ENCODE data around the gene AKAP10. TPM values are rescaled to one million over a fixed set of nuclear protein-coding genes. Genes with fewer than 3 reads are reported as not detected.
"Not testable (repeated sequence)": the region's sequence is repeated elsewhere in the genome, so short reads cannot be mapped to it uniquely, and the experiment has no call there.

The AKAP10 gene
- polyA plus RNA-seq, 4 donors: 26.3 to 33.4 (median 30.9) TPM

DNA sequence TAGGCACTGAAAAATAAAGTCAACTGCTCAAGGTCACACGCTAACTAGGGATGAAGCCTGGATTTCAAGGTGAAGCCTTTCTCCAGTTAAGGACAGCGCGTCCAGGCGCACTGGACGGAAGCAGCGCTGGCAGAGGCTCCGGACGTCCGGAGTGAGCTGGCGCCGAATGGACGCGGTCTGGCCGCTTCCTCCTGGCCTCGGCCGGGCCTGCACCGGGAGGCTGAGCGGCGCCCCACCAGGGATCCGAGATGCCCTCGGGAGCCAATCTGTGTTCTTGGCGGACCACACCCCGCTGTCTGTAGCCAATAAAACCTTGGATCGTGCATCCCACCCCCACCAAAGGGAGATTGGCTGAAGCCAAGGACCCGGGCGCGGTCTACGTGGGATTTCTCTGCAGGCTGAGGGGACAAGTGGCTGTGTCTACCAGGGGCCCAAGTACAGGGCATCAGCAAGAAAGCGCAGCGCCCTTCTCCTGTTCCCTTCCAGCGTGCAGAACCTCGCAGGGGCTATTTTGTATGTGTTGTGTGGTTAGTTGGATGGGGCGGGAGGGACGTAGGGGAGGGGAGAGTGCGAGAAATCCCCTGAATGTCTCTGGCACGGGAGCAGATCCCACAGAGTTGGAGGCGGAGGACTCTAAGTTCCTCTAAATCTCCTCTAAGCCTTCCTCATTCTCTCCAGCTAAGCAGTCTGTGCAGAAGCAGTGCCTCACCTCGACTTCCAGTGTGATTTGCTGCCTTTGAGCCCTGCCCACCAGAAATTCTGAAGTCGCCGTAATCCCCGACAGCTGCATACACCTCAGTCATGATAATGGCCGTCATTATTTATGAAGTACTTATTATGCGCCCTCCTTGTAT is 2.5 kb upstream of the AKAP10 start:
- no peak for DNase-seq (ENCODE audit: low read depth in 4 of 4, low spot score in 3 of 4)

- no peak for DNase-seq (ENCODE audit: low read depth in 4 of 4, low spot score in 3 of 4)
Measured at GRCh38 chr17:19978805-19979211, 1.2 kb upstream of the AKAP10 start.

DNA sequence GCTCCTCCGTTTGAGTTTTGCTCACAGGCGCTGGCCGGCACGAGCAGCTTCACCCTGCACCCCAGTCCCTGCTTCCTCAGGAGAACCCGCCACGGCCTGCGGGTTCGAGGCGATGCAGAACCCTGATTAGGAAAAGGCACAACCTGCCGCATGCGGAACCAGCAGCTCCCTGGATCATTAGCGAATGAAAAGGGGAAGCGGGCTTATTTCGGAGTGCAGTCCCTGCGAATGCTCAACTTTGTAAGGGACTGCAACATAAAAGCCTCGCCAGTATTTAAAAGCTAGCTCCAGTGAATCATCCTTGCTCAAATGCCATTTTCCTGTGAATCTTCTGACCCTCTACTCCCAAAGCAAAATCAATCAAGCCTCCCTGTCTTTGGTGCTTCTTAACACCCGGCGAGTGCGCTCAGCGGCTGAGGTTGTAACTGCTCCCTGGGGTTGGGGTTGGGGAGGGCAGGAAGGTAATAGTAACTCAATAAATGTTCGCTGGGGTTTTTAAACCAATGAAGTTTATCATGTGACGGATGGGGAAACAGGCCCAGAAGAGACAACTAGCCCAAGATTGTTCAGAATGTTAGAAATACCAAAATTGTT is 678 bp upstream of the AKAP10 start:
- DNase-seq (ENCODE audit: low read depth in 4 of 4, low spot score in 3 of 4): no peak

- no peak for DNase-seq (ENCODE audit: low read depth in 4 of 4, low spot score in 3 of 4)
Measured at GRCh38 chr17:19975601-19976000, 2.0 kb downstream of the AKAP10 start.

DNA sequence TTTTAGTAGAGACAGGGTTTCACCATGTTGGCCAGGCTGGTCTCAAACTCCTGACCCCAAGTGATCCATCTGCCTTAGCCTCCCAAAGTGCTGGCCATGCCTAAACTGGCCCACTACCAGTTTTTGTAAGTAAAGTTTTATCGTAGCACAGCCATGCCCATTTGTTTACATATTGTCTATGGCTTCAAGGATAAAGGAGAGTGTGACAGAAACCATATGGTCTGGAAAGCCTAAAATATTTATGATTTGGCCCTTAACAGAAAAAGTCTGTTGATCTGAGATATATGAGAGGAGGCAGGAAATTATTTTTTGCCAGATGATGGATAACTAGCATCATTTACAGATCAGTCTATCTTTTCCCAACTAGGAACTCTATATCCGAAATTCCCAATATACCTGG is 4.5 kb downstream of the AKAP10 start:
- DNase-seq (ENCODE audit: low read depth in 4 of 4, low spot score in 3 of 4): no peak

GRCh38 chr17:19962954-19963353 is 14.7 kb downstream of the AKAP10 start:
- DNase-seq (ENCODE audit: low read depth in 4 of 4, low spot score in 3 of 4): not testable (repeated sequence)

- DNase-seq (ENCODE audit: low read depth in 4 of 4, low spot score in 3 of 4): no peak
Measured at GRCh38 chr17:19958023-19958422, 19.6 kb downstream of the AKAP10 start.

GRCh38 chr17:19955099-19955498 is 22.5 kb downstream of the AKAP10 start:
- no peak for DNase-seq (ENCODE audit: low read depth in 4 of 4, low spot score in 3 of 4)

DNA sequence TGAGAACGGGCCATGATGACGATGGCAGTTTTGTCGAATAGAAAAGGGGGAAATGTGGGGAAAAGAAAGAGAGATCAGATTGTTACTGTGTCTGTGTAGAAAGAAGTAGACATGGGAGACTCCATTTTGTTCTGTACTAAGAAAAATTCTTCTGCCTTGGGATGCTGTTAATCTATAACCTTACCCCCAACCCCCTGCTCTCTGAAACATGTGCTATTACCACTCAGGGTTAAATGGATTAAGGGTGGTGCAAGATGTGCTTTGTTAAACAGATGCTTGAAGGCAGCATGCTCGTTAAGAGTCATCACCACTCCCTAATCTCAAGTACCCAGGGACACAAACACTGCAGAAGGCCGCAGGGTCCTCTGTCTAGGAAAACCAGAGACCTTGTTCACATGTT is 26.2 kb downstream of the AKAP10 start:
- not testable (repeated sequence) for DNase-seq (ENCODE audit: low read depth in 4 of 4, low spot score in 3 of 4)

- not testable (repeated sequence) for DNase-seq (ENCODE audit: low read depth in 4 of 4, low spot score in 3 of 4)
Measured at GRCh38 chr17:19950624-19951195, 26.9 kb downstream of the AKAP10 start.

- no peak for DNase-seq (ENCODE audit: low read depth in 4 of 4, low spot score in 3 of 4)
Measured at GRCh38 chr17:19948116-19948943, 29.3 kb downstream of the AKAP10 start.

GRCh38 chr17:19946921-19947320 is 30.7 kb downstream of the AKAP10 start:
- DNase-seq (ENCODE audit: low read depth in 4 of 4, low spot score in 3 of 4): no peak

- DNase-seq (ENCODE audit: low read depth in 4 of 4, low spot score in 3 of 4): no peak
Measured at GRCh38 chr17:19945009-19945626, 32.5 kb downstream of the AKAP10 start.

DNA sequence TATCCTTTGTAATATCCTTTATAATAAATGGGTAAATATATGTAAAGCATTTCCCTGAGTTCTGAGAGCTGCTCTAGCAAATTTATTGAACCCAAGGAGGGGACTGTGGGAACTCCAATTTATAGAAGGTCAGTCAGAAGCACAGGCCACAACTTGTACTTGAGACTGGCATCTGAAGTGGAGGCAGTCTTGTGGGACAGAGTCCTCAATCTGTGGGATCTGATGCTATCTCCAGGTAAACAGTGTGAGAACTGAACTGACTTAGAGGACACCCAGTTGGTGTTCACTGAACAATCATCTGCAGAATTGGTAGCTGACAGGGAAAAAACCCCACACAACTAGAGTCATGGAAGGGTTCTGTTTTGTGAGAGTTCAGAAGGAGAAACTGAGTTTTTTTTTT is 34.0 kb downstream of the AKAP10 start:
- no peak for DNase-seq (ENCODE audit: low read depth in 4 of 4, low spot score in 3 of 4)

DNA sequence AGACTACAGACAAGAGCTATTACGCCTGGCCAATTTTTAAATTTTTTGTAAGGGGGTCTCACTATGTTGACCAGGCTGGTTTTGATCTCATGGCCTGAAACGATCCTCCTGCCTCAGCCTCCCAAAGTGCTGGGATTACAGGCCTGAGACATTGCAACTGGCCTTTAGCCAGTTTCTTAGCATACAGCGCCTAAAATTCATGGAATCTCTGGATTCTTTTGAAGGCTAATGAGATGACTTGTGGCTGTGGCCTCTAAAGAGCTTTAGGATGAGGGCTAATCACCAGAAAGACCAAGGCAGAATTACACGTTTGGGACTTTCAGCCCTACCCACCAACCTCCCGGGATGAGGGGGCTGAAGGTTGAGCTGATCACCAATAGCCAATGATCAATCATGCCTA is 34.6 kb downstream of the AKAP10 start:
- DNase-seq (ENCODE audit: low read depth in 4 of 4, low spot score in 3 of 4): no peak

- no peak for DNase-seq (ENCODE audit: low read depth in 4 of 4, low spot score in 3 of 4)
Measured at GRCh38 chr17:19940722-19941464, 36.7 kb downstream of the AKAP10 start.

- DNase-seq (ENCODE audit: low read depth in 4 of 4, low spot score in 3 of 4): no peak
Measured at GRCh38 chr17:19939993-19940721, 37.5 kb downstream of the AKAP10 start.

DNA sequence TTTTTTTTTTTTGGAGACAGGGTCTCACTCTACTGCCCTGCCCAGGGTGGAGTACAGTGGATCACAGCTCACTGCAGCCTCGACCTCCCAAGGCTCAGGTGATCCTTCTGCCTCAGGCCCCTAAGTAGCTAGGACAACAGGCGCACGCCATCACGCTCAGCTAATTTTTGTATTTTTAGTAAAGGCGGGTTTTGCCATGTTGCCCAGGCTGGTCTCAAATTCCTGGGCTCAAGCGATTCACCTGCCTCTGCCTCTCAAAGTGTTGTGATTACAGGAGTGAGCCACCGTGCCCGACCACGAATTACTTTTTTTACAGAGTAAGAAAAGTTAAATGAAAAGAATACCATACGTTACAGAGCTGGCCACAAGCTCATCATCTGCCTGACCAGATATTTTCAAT is 38.9 kb downstream of the AKAP10 start:
- DNase-seq (ENCODE audit: low read depth in 4 of 4, low spot score in 3 of 4): no peak

DNA sequence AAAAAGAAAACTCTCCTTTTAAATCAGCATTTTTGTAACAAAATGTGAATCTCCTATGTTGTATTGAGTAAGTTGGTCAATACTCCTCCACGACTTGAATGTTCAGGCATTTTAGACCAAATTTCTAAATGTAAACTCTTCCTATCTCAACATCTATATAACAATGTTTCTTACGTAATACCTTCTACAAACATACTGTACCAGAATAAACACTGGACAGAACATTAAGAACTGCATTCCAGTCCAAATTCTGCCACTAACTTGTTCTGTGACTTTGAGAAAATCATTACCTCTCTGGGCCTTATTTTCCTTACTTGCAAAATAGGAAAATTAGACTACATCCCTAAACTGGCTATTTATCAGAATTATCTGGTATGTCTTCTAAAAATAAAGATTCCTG is 40.1 kb downstream of the AKAP10 start:
- DNase-seq (ENCODE audit: low read depth in 4 of 4, low spot score in 3 of 4): no peak
